Esophagus muscularis mucosa (tissue), 4 donors: Measurements from ENCODE around the gene HS3ST3A1.

Experiments
- EP300 ChIP-seq: sonication (generic); formaldehyde crosslinking; IDR thresholded peaks from one replicate; pipeline ENCODE4 v1.6.1; 2017; ENCODE audit warnings: antibody characterized with exemption
- POLR2A ChIP-seq: fragments of 450-650 bp; IDR thresholded peaks from one replicate; pipeline ENCODE4 v1.6.1; 2017; ENCODE audit warnings: antibody characterized with exemption, moderate library complexity, mild to moderate bottlenecking, low read depth
- POLR2AphosphoS5 ChIP-seq, 2 donors: sonication (generic); formaldehyde crosslinking; IDR thresholded peaks; one replicate each; pipeline ENCODE4 v1.6.1; 2017; ENCODE audit warnings: antibody characterized with exemption in 2 of 2
- TF ChIP-seq, protein P1 (sequence below), 3 experiments: fragments of 200-600 bp in 2 of 3; fragments of 450-650 bp in 1 of 3; sonication (generic) in 2 of 3; IDR thresholded peaks; one replicate each; pipeline ENCODE4 v1.5.1; 2017 to 2019; ENCODE audit warnings: antibody characterized with exemption in 3 of 3, mild to moderate bottlenecking in 2 of 3, moderate library complexity in 1 of 3

DNA sequence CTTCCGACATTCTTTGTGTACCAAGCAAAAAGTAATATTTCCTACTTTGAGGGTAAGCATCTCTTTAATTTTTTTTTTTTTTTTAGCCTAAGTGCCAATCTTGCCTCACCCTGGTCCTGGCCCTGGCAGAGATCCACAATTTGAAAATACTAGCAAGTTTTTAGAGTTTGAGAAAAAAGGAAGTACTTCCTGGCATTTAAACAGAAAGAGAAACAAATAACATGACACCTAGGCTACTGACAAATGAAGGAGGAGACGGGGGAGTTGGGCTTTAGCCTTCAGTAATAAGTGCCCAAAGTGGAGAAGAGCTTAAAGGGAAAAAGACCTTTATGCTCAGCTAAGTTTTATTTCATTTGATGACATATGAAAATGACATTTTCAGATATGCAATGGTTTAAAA, 92.8 kb downstream of the HS3ST3A1 start:
- TF ChIP-seq, protein P1, sequence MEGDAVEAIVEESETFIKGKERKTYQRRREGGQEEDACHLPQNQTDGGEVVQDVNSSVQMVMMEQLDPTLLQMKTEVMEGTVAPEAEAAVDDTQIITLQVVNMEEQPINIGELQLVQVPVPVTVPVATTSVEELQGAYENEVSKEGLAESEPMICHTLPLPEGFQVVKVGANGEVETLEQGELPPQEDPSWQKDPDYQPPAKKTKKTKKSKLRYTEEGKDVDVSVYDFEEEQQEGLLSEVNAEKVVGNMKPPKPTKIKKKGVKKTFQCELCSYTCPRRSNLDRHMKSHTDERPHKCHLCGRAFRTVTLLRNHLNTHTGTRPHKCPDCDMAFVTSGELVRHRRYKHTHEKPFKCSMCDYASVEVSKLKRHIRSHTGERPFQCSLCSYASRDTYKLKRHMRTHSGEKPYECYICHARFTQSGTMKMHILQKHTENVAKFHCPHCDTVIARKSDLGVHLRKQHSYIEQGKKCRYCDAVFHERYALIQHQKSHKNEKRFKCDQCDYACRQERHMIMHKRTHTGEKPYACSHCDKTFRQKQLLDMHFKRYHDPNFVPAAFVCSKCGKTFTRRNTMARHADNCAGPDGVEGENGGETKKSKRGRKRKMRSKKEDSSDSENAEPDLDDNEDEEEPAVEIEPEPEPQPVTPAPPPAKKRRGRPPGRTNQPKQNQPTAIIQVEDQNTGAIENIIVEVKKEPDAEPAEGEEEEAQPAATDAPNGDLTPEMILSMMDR (IDR thresholded peaks at IDR 0.05): no peak
- no peak for TF ChIP-seq POLR2A
- TF ChIP-seq EP300: no peak
- no peak for TF ChIP-seq POLR2AphosphoS5 (IDR thresholded peaks at IDR 0.05)
